B cell (primary cell): Measurements from ENCODE around the gene PHB1. TPM values are rescaled to one million over a fixed set of nuclear protein-coding genes. Genes with fewer than 3 reads are reported as not detected.
"Not testable (repeated sequence)": the region's sequence is repeated elsewhere in the genome, so short reads cannot be mapped to it uniquely, and the experiment has no call there.

ENCODE experiments used
- ATAC-seq: fragments of 200-7000 bp; cut with Tn5 transposase; one replicate; pipeline ENCODE4 v1.10.0; 2021; ENCODE audit warnings: low read depth, mild to moderate bottlenecking, moderate number of reproducible peaks, moderate library complexity
- CTCF ChIA-PET: fragments of 350-600 bp; sonication (Branson Sonifier 250); formaldehyde crosslinking; loops from one replicate; lab custom pipeline; 2021; ENCODE audit warnings: antibody characterized with exemption, inconsistent platforms; lab: Charles Lee
- POLR2A ChIA-PET: fragments of 350-600 bp; sonication (Branson Sonifier 250); formaldehyde crosslinking; loops from one replicate; lab custom pipeline; 2021; ENCODE audit warnings: antibody characterized with exemption; lab: Charles Lee
- DNase-seq: peaks from one replicate; pipeline ENCODE4 v3.0.0; 2013
- H2AFZ ChIP-seq: 2 replicates; pipeline ENCODE4 v1.6.1; 2012; ENCODE audit warnings: mild to moderate bottlenecking, low read depth, low read length; ENCODE audit not compliant: insufficient read depth, poor library complexity, severe bottlenecking
- H3K27ac ChIP-seq, 2 donors: 1 replicate in 1 of 2; 2 replicates in 1 of 2; pipeline ENCODE4 v1.5.1; 2012 to 2013; ENCODE audit warnings: low read length in 2 of 2, mild to moderate bottlenecking in 2 of 2, moderate library complexity in 1 of 2
- H3K27me3 ChIP-seq, 4 experiments: fragments of 200-600 bp in 1 of 4; sonication (generic) in 1 of 4; replicated peaks in 1 of 4; 1 replicate in 2 of 4; 2 replicates in 2 of 4; pipeline versions ENCODE4 v1.6.1 to v1.7.0; 2013 to 2016; ENCODE audit warnings: low read length in 3 of 4, mild to moderate bottlenecking in 2 of 4, mixed read lengths in 1 of 4, moderate library complexity in 1 of 4; ENCODE audit not compliant: insufficient read depth in 4 of 4, control insufficient read depth in 3 of 4; ENCODE audit errors: control extremely low read depth in 1 of 4
- H3K36me3 ChIP-seq, 2 experiments: replicated peaks in 1 of 2; 1 replicate in 1 of 2; 2 replicates in 1 of 2; pipeline versions ENCODE4 v1.6.1 to v1.7.1; 2013; ENCODE audit warnings: low read length in 1 of 2; ENCODE audit not compliant: insufficient read depth in 2 of 2, control insufficient read depth in 1 of 2; ENCODE audit errors: control extremely low read depth in 1 of 2, extremely low read depth in 1 of 2
- H3K4me1 ChIP-seq, 2 donors: fragments of 200-600 bp in 1 of 2; sonication (generic) in 1 of 2; 1 replicate in 1 of 2; 2 replicates in 1 of 2; pipeline versions ENCODE4 v1.5.1 to v1.6.1; 2013 to 2017; ENCODE audit warnings: low read length in 2 of 2; ENCODE audit not compliant: control insufficient read depth in 2 of 2, insufficient read depth in 2 of 2
- H3K4me2 ChIP-seq: replicated peaks from 2 replicates; pipeline ENCODE3; 2012; ENCODE audit warnings: mild to moderate bottlenecking, low read depth, low read length; ENCODE audit not compliant: poor library complexity, severe bottlenecking
- H3K4me3 ChIP-seq, 5 experiments: fragments of 200-600 bp in 1 of 5; sonication (generic) in 1 of 5; 1 replicate in 3 of 5; 2 replicates in 2 of 5; pipeline versions ENCODE4 v1.5.1 to v1.7.0; 2011 to 2016; ENCODE audit warnings: low read length in 4 of 5, mild to moderate bottlenecking in 4 of 5, low read depth in 2 of 5, control low read depth in 1 of 5, moderate library complexity in 1 of 5; ENCODE audit not compliant: insufficient read depth in 1 of 5; ENCODE audit errors: control extremely low read depth in 1 of 5, extremely low read depth in 1 of 5
- H3K79me2 ChIP-seq: fragments of 200-600 bp; sonication (generic); one replicate; pipeline ENCODE4 v1.6.0; 2016; ENCODE audit warnings: low read length; ENCODE audit not compliant: control insufficient read depth, insufficient read depth
- H3K9ac ChIP-seq: fragments of 200-600 bp; sonication (generic); 2 replicates; pipeline ENCODE4 v1.6.1; 2017; ENCODE audit warnings: mild to moderate bottlenecking, low read length, moderate library complexity
- H3K9me3 ChIP-seq, 3 donors: one replicate each; pipeline versions ENCODE4 v1.6.1 to v1.7.1; 2013; ENCODE audit warnings: low read length in 2 of 3; ENCODE audit not compliant: control insufficient read depth in 2 of 3, insufficient read depth in 1 of 3; ENCODE audit errors: control extremely low read depth in 1 of 3
- H4K20me1 ChIP-seq: 2 replicates; pipeline ENCODE4 v1.6.0; 2012; ENCODE audit warnings: mild to moderate bottlenecking, low read length; ENCODE audit not compliant: insufficient read depth, control insufficient read depth, poor library complexity, severe bottlenecking
- H3K27ac Mint-ChIP-seq: one replicate; pipeline ENCODE4 v1.8.0; 2021; ENCODE audit warnings: mixed read lengths
- H3K27me3 Mint-ChIP-seq: one replicate; pipeline ENCODE4 v1.8.0; 2021; ENCODE audit warnings: mixed read lengths
- H3K4me1 Mint-ChIP-seq: one replicate; pipeline ENCODE4 v1.8.0; 2021; ENCODE audit warnings: mixed read lengths
- H3K4me3 Mint-ChIP-seq: one replicate; pipeline ENCODE4 v1.8.0; 2021; ENCODE audit warnings: mixed read lengths
- H3K9me3 Mint-ChIP-seq: one replicate; pipeline ENCODE4 v1.8.0; 2022; ENCODE audit warnings: mixed read lengths; ENCODE audit not compliant: insufficient read depth
- EZH2 ChIP-seq: IDR thresholded peaks from 2 replicates; pipeline ENCODE4 v1.6.1; 2012; ENCODE audit warnings: borderline replicate concordance, low read depth, mild to moderate bottlenecking, moderate library complexity, low read length; ENCODE audit not compliant: insufficient read depth, poor library complexity, severe bottlenecking
- WGBS: methylation state at CpG from one replicate; pipeline ENCODE4 v1.1.5; 2013; ENCODE audit warnings: missing lambda C conversion rate; ENCODE audit not compliant: insufficient coverage; 5-methylcytosine and 5-hydroxymethylcytosine counted together
- intact Hi-C: fragments of 100-400 bp; cut with micrococcal nuclease; formaldehyde crosslinking; loops from one replicate; pipeline ENCODE4 v1.10.0; 2022
- polyA plus RNA-seq: library from polyadenylated mRNA; depleted of rRNA; stranded (reverse); fragments of >200 nt; gene quantifications from 2 replicates; pipeline ENCODE4 v1.2.3, GENCODE V29; 2012
- total RNA-seq, 2 donors: library from RNA; stranded (reverse); fragments of 120-200 nt in 1 of 2; gene quantifications; 1 replicate in 1 of 2; 2 replicates in 1 of 2; pipeline versions ENCODE4 v1.2.3 to v1.2.4, GENCODE V29; 2013 to 2022
- TF ChIP-seq, protein P1 (sequence below): fragments of 200-600 bp; IDR thresholded peaks from one replicate; pipeline ENCODE4 v1.8.0; 2022; ENCODE audit warnings: antibody characterized with exemption, mild to moderate bottlenecking

Gene PHB1
- total and polyA plus RNA-seq, 2 donors (not counting 1 experiment from before 2014, with no cell fraction given) = 45.5 to 72.3 TPM

DNA sequence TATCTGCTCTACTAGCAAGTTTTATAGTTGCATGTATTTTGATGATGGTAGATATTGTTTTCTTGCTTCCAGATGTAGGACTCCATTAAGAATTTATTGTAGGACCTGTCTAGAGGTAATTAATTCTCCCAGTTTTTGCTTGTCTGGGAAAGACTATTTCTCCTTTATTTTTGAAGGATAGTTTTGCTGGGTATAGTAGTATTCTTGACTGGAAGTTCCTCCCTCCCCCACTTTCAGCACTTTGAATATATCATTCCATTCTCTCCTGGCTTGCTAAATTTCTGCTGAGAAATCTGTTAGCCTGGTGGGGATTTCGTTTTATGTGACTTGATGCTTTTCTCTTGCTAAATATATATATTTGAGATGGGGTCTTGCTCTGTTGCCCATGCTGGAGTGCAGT, 8.0 kb upstream of the PHB1 start:
- no peak overlapping the region for H3K4me3 Mint-ChIP-seq
- no peak overlapping the region for H3K4me2 ChIP-seq
- H3K4me3 ChIP-seq = no peak overlapping the region
- H3K27ac ChIP-seq = no peak overlapping the region
- peaks cover 21% of the 10 kb centered on the region for H3K27me3 Mint-ChIP-seq
- DNase-seq = no peak
- CTCF ChIA-PET = interaction anchor here (0.6 kb wide), 1 partner anchor 1116 kb away, joined by 3 read pairs; no protein-coding TSS in a partner anchor
- H3K9me3 Mint-ChIP-seq = peaks cover 5% of the 10 kb centered on the region
- no peaks in the 10 kb centered on the region for H3K4me1 Mint-ChIP-seq
- H2AFZ ChIP-seq = no peak overlapping the region
- ATAC-seq = no peak
- H3K27ac Mint-ChIP-seq = no peak overlapping the region
- H3K36me3 ChIP-seq = no peaks in the 10 kb centered on the region
- TF ChIP-seq, protein P1, sequence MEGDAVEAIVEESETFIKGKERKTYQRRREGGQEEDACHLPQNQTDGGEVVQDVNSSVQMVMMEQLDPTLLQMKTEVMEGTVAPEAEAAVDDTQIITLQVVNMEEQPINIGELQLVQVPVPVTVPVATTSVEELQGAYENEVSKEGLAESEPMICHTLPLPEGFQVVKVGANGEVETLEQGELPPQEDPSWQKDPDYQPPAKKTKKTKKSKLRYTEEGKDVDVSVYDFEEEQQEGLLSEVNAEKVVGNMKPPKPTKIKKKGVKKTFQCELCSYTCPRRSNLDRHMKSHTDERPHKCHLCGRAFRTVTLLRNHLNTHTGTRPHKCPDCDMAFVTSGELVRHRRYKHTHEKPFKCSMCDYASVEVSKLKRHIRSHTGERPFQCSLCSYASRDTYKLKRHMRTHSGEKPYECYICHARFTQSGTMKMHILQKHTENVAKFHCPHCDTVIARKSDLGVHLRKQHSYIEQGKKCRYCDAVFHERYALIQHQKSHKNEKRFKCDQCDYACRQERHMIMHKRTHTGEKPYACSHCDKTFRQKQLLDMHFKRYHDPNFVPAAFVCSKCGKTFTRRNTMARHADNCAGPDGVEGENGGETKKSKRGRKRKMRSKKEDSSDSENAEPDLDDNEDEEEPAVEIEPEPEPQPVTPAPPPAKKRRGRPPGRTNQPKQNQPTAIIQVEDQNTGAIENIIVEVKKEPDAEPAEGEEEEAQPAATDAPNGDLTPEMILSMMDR = no peak
- no peak for TF ChIP-seq EZH2
- intact Hi-C loops = no loop called here
- H4K20me1 ChIP-seq = no peaks in the 10 kb centered on the region
- POLR2A ChIA-PET = no interaction called here
- no peaks in the 10 kb centered on the region for H3K4me1 ChIP-seq
- H3K9ac ChIP-seq = no peak overlapping the region
- H3K27me3 ChIP-seq = peaks cover 0 to 2% (median 0%) of the 10 kb centered on the region in 4 experiments
- peaks cover 2 to 13% (median 8%) of the 10 kb centered on the region in 3 donors for H3K9me3 ChIP-seq
- H3K79me2 ChIP-seq = no peaks in the 10 kb centered on the region
- no CpG with 5 or more reads among the region's 1 CpG for WGBS

DNA sequence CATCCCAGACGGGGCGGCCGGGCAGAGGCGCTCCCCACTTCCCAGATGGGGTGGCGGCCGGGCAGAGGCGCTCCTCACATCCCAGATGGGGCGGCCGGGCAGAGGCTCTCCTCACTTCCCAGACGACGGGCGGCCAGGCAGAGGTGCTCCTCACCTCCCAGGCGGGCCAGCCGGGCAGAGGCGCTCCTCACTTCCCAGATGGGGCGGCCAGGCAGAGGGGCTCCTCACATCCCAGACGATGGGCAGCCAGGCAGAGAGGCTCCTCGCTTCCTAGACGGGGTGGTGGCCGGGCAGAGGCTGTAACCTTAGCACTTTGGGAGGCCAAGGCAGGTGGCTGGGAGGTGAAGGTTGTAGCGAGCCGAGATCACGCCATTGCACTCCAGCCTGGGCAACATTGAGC, 5.1 kb upstream of the PHB1 start:
- POLR2A ChIA-PET, H3K4me1 Mint-ChIP-seq, H3K9ac ChIP-seq, H3K27me3 Mint-ChIP-seq, H3K27ac ChIP-seq, H3K36me3 ChIP-seq, H3K27me3 ChIP-seq, H3K9me3 Mint-ChIP-seq, H3K79me2 ChIP-seq, ATAC-seq, H2AFZ ChIP-seq, H3K4me2 ChIP-seq, H3K27ac Mint-ChIP-seq, H3K4me3 Mint-ChIP-seq, DNase-seq, H3K4me3 ChIP-seq, H3K4me1 ChIP-seq, CTCF ChIA-PET, H4K20me1 ChIP-seq: not testable (repeated sequence)
- WGBS = 84% methylated on average over 22 of the region's 23 CpGs
- H3K9me3 ChIP-seq = peaks cover 2 to 13% (median 8%) of the 10 kb centered on the region in 3 donors
- intact Hi-C loops = loop anchor here (10.0 kb wide), 2 partner anchors 255 to 285 kb away; partner anchors contain the start of genes SLC35B1 and SPOP

GRCh38 chr17:49418754-49419740, 4.4 kb upstream of the PHB1 start:
- ATAC-seq, H4K20me1 ChIP-seq, H3K27me3 Mint-ChIP-seq, H3K79me2 ChIP-seq, DNase-seq, H2AFZ ChIP-seq, POLR2A ChIA-PET, H3K27ac Mint-ChIP-seq, CTCF ChIA-PET, H3K4me3 Mint-ChIP-seq, H3K9me3 Mint-ChIP-seq, H3K4me3 ChIP-seq, H3K27me3 ChIP-seq, H3K27ac ChIP-seq, H3K36me3 ChIP-seq, H3K4me2 ChIP-seq, H3K9ac ChIP-seq: not testable (repeated sequence)
- H3K4me1 ChIP-seq = peaks cover 3 to 12% of the 10 kb centered on the region in 2 donors
- WGBS = 97% methylated on average over 22 of the region's 32 CpGs
- peaks cover 16% of the 10 kb centered on the region for H3K4me1 Mint-ChIP-seq
- H3K9me3 ChIP-seq = peaks cover 2 to 13% (median 8%) of the 10 kb centered on the region in 3 donors
- intact Hi-C loops = loop anchor here (10.0 kb wide), 2 partner anchors 256 to 286 kb away; partner anchors contain the start of genes SLC35B1 and SPOP
